ENCODE data around the gene FRG2C. TPM values are rescaled to one million over a fixed set of nuclear protein-coding genes. Genes with fewer than 3 reads are reported as not detected.

FRG2C gene
- total RNA-seq, result not detected

GRCh38 chr3:75664028-75664427 is at the start of gene FRG2C:
Gene FRG2C (plus strand): TSS chr3:75664328. CDS start chr3:75664380, 52 bp downstream.

Other genes with a start within 250 kb of the FRG2C start
- 30.1 TPM for gene ZNF717, start 121.2 kb downstream of the FRG2C start, total RNA-seq

Measured in camera-type eye (tissue), 1 donor.